ENCODE results near the gene NFASC. TPM values are rescaled to one million over a fixed set of nuclear protein-coding genes. Genes with fewer than 3 reads are reported as not detected.
A peak's percentile ranks its signal among the peaks of the same experiment; 100 is the strongest.

The NFASC gene
- total and polyA plus RNA-seq, 4 donors: 51.4 to 173 (median 113) TPM

DNA sequence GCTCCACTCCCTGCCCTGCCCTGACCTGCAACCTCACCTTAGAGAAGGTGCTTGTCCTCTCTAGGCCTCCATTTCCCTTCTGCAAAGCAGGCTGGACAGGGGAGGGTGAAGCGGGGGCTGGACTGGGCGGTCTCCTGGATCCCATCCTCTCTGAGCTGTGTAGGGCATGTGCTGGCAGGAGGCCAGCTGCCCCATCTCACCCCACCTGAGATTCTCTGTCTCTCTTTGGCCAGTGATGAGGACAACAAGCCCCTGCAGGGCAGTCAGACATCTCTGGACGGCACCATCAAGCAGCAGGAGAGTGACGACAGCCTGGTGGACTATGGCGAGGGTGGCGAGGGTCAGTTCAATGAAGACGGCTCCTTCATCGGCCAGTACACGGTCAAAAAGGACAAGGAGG is 145.4 kb downstream of the NFASC start:
- peaks cover 74% of the 10 kb centered on the region for H3K4me1 ChIP-seq (ENCODE audit: control insufficient read depth, insufficient read depth, low read length)
- WGBS (ENCODE audit: insufficient coverage): 90% methylated on average over 9 of the region's 9 CpGs

DNA sequence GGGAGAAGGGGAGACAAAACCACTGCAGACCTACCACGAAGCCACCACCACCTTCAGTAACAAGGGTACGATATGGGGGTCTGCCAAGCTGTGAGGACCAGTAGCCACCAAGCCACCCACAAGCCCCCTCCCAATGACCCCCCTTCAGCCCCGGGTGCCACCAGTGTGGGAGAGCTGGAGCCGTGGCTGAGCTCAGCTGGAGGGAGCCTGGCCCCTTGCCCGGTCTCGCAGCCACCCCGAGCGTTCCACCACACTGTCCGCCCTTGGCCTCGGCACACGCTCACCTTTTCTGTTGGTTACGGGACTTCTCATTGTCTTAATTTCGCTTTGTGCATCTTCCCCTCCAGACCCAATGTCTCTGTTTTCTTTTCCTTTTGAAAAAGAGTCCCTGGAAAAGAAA is 145.9 kb downstream of the NFASC start:
- Histone ChIP-seq H3K36me3 (ENCODE audit: control insufficient read depth, insufficient read depth, low read length) (peaks cover 28% of the 10 kb centered on the region), H3K4me3 (ENCODE audit: low read depth, low read length) (no peak overlapping the region), H3K4me1 (ENCODE audit: control insufficient read depth, insufficient read depth, low read length) (peaks cover 73% of the 10 kb centered on the region), H3K27me3 (ENCODE audit: control insufficient read depth, insufficient read depth, low read length) (no peaks in the 10 kb centered on the region), H3K9me3 (ENCODE audit: control insufficient read depth, insufficient read depth, low read length) (no peaks in the 10 kb centered on the region), H3K27ac (ENCODE audit: low read depth, low read length) (no peak overlapping the region)
- WGBS (ENCODE audit: insufficient coverage): 70% methylated on average over 5 of the region's 13 CpGs
- no peak for DNase-seq (ENCODE audit: low read depth in 4 of 6, low spot score in 6 of 6)

More for the DNA sequence above, 145.4 kb downstream of the NFASC start:
- Histone ChIP-seq H3K4me3 (ENCODE audit: low read depth, low read length) (no peak overlapping the region), H3K36me3 (ENCODE audit: control insufficient read depth, insufficient read depth, low read length) (peaks cover 28% of the 10 kb centered on the region), H3K27me3 (ENCODE audit: control insufficient read depth, insufficient read depth, low read length) (no peaks in the 10 kb centered on the region), H3K9me3 (ENCODE audit: control insufficient read depth, insufficient read depth, low read length) (no peaks in the 10 kb centered on the region), H3K27ac (ENCODE audit: low read depth, low read length) (no peak overlapping the region)
- DNase-seq (ENCODE audit: low read depth in 4 of 6, low spot score in 6 of 6): no peak

DNA sequence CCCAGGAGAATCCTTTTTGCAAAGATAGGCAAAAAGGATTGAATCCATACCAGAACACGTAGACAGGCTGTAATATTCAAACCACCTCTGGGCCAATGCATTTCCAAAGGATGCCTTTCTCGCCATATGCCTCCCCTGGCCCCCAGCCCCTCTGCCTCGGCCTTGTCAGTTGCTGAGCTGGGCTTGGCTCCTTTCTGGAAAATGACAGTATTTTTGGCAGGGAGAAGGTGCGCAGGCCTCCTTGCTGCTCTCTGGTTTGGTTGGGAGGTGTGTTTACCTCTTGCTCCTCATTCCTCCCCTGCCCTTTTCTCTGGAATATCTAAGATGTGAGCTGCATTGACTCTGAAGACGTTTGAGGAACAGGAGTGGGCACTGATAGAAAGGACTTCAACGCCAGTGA is 146.3 kb downstream of the NFASC start:
- no peak overlapping the region for H3K4me3 ChIP-seq (ENCODE audit: low read depth, low read length)
- DNase-seq (ENCODE audit: low read depth in 4 of 6, low spot score in 6 of 6): peak in 1 of 6 donors; percentile 47
- H3K36me3 ChIP-seq (ENCODE audit: control insufficient read depth, insufficient read depth, low read length): peaks cover 28% of the 10 kb centered on the region
- WGBS (ENCODE audit: insufficient coverage): 74% methylated on average over 3 of the region's 6 CpGs
- H3K27me3 ChIP-seq (ENCODE audit: control insufficient read depth, insufficient read depth, low read length): no peaks in the 10 kb centered on the region
- no peak overlapping the region for H3K27ac ChIP-seq (ENCODE audit: low read depth, low read length)
- H3K9me3 ChIP-seq (ENCODE audit: control insufficient read depth, insufficient read depth, low read length): no peaks in the 10 kb centered on the region
- peaks cover 69% of the 10 kb centered on the region for H3K4me1 ChIP-seq (ENCODE audit: control insufficient read depth, insufficient read depth, low read length)

DNA sequence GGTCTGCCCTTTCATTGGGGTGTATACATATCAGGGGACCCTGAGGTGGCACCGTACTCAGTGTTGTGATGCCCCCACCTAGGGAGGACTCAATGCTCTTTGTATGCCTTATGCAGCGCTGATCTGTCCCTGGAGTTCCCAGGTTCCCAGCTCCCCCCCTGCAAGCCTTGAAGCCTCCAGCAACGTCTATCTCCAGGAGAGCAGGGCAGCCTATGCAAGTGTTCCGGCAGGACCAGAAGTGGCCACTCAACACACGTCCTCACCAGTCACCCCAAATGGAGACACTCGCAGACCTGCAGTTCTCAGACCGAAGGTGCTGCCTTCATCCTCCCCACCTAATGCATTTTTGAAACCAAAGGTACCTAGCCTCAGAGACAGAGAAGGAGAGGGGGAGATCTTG is 147.1 kb downstream of the NFASC start:
- Histone ChIP-seq H3K4me3 (ENCODE audit: low read depth, low read length) (no peak overlapping the region), H3K4me1 (ENCODE audit: control insufficient read depth, insufficient read depth, low read length) (peaks cover 62% of the 10 kb centered on the region), H3K27me3 (ENCODE audit: control insufficient read depth, insufficient read depth, low read length) (no peaks in the 10 kb centered on the region), H3K9me3 (ENCODE audit: control insufficient read depth, insufficient read depth, low read length) (no peaks in the 10 kb centered on the region), H3K27ac (ENCODE audit: low read depth, low read length) (no peak overlapping the region), H3K36me3 (ENCODE audit: control insufficient read depth, insufficient read depth, low read length) (peaks cover 28% of the 10 kb centered on the region)
- DNase-seq (ENCODE audit: low read depth in 4 of 6, low spot score in 6 of 6): no peak
- 91% methylated on average over 5 of the region's 7 CpGs for WGBS (ENCODE audit: insufficient coverage)

DNA sequence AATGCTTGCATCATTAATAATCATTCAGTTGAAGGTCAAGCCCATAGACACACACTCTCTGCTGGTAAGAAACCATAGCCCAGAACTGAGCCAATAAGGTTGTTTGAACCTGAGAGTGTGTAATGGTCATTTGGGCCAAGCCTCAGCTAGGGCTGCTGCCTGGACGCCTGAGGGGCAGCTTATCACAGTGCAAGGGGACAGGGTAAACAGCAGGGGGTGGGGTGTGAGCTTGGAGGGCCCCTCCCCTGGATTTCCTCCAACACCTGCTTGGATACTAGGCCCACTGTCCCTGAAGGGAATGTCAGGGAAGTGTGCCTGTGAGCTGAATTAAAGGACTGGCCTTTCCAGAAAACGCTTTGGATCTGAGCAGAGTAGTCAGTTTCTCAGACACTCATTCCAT is 147.7 kb downstream of the NFASC start:
- H3K27ac ChIP-seq (ENCODE audit: low read depth, low read length): no peak overlapping the region

DNA sequence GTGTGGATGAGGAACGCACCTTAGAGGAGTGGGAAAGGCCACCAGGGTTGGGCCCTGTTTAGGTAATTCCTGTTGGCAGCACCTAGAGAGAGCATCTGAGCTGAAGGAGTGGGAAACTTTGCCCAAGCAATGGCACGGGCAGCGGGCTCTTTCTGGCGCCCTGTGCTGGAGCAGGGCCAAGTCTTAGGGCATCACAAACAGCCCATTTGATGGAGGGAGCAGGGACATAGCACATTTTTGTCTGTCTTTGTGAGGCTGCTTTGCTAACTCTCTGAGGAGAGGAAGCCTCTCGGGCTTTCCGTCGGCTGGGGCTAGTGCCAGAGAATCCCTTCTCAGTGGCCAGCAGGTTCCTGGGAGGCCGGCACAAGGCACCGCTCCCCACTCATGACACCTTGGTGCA is 149.8 kb downstream of the NFASC start:
- Histone ChIP-seq H3K9me3 (ENCODE audit: control insufficient read depth, insufficient read depth, low read length) (no peaks in the 10 kb centered on the region), H3K4me1 (ENCODE audit: control insufficient read depth, insufficient read depth, low read length) (peaks cover 35% of the 10 kb centered on the region), H3K27ac (ENCODE audit: low read depth, low read length) (no peak overlapping the region), H3K36me3 (ENCODE audit: control insufficient read depth, insufficient read depth, low read length) (peaks cover 28% of the 10 kb centered on the region), H3K27me3 (ENCODE audit: control insufficient read depth, insufficient read depth, low read length) (no peaks in the 10 kb centered on the region), H3K4me3 (ENCODE audit: low read depth, low read length) (no peak overlapping the region)
- peak in 1 of 6 donors; percentile 53 for DNase-seq (ENCODE audit: low read depth in 4 of 6, low spot score in 6 of 6)
- WGBS (ENCODE audit: insufficient coverage): 38% methylated on average over 9 of the region's 9 CpGs

More for the DNA sequence above, 147.7 kb downstream of the NFASC start:
- no peak for DNase-seq (ENCODE audit: low read depth in 4 of 6, low spot score in 6 of 6)
- Histone ChIP-seq H3K4me1 (ENCODE audit: control insufficient read depth, insufficient read depth, low read length) (peaks cover 55% of the 10 kb centered on the region), H3K4me3 (ENCODE audit: low read depth, low read length) (no peak overlapping the region), H3K9me3 (ENCODE audit: control insufficient read depth, insufficient read depth, low read length) (no peaks in the 10 kb centered on the region), H3K27me3 (ENCODE audit: control insufficient read depth, insufficient read depth, low read length) (no peaks in the 10 kb centered on the region), H3K36me3 (ENCODE audit: control insufficient read depth, insufficient read depth, low read length) (peaks cover 28% of the 10 kb centered on the region)
- WGBS (ENCODE audit: insufficient coverage): 58% methylated on average over 2 of the region's 2 CpGs

DNA sequence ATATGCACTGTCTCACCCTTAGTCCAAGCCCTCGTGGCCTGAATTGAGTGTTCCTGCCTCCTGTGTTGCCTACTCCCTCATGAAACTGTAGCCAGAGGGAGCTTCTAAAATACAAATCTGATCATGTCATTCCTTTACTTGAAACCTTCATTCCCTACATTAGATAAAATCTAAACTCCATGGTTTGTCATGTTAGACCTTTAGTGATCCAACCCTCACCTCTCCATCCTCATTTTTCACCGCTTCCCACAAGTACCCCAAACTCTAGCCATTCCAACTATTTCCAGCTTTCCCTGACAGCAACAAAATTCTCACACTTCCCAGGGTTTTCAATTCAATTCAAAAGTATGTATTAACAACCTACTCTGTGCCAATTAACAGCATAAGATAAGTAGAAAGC is 154.0 kb downstream of the NFASC start:
- no peaks in the 10 kb centered on the region for H3K9me3 ChIP-seq (ENCODE audit: control insufficient read depth, insufficient read depth, low read length)
- H3K27ac ChIP-seq (ENCODE audit: low read depth, low read length): no peak overlapping the region
- no peaks in the 10 kb centered on the region for H3K27me3 ChIP-seq (ENCODE audit: control insufficient read depth, insufficient read depth, low read length)
- peaks cover 8% of the 10 kb centered on the region for H3K36me3 ChIP-seq (ENCODE audit: control insufficient read depth, insufficient read depth, low read length)
- no peak overlapping the region for H3K4me3 ChIP-seq (ENCODE audit: low read depth, low read length)
- 100% methylated on average over 2 of the region's 2 CpGs for WGBS (ENCODE audit: insufficient coverage)
- H3K4me1 ChIP-seq (ENCODE audit: control insufficient read depth, insufficient read depth, low read length): peaks cover 21% of the 10 kb centered on the region
- DNase-seq (ENCODE audit: low read depth in 4 of 6, low spot score in 6 of 6): no peak

DNA sequence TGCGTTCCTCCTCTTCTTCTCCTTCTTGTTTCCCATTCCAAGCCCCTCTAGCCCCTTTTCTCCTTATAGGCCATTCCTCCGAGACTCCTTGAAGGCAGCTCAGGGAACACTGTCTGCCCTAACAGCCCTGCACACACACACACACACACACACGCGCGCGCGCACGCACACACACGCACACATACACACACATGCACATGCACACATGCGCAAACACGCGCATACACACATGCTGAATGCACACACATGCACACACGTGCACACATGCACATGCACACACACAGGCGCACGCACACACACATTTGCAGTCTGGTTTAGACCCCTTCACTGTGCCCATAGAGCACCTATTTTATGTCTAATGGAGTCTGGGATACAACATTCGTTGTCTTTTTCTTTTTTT is 154.6 kb downstream of the NFASC start:
- Histone ChIP-seq H3K4me3 (ENCODE audit: low read depth, low read length) (no peak overlapping the region), H3K36me3 (ENCODE audit: control insufficient read depth, insufficient read depth, low read length) (peaks cover 8% of the 10 kb centered on the region), H3K9me3 (ENCODE audit: control insufficient read depth, insufficient read depth, low read length) (no peaks in the 10 kb centered on the region), H3K27me3 (ENCODE audit: control insufficient read depth, insufficient read depth, low read length) (no peaks in the 10 kb centered on the region), H3K27ac (ENCODE audit: low read depth, low read length) (no peak overlapping the region), H3K4me1 (ENCODE audit: control insufficient read depth, insufficient read depth, low read length) (peaks cover 21% of the 10 kb centered on the region)
- 86% methylated on average over 15 of the region's 16 CpGs for WGBS (ENCODE audit: insufficient coverage)
- no peak for DNase-seq (ENCODE audit: low read depth in 4 of 6, low spot score in 6 of 6)

DNA sequence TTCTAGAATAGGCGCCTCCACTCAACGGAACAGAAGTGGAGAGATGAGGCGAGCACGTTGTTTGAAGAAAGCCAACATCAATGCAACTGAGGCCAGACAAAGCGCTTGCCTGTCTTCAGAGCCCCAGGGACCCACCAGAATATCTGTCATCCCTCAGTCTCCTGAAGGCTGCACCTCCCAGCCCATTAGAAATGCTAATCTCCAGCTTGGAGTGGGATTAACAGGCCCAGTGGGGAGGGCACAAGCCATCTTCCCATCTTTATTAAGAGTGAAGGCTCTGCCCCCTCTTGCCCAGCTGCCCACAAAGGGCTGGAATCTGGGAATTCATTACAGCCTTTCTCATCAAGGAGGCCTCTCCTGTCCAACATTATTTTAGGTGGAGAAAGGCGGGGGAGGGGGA is 155.5 kb downstream of the NFASC start:
- Histone ChIP-seq H3K27ac (ENCODE audit: low read depth, low read length) (no peak overlapping the region), H3K4me3 (ENCODE audit: low read depth, low read length) (no peak overlapping the region), H3K4me1 (ENCODE audit: control insufficient read depth, insufficient read depth, low read length) (peaks cover 21% of the 10 kb centered on the region), H3K27me3 (ENCODE audit: control insufficient read depth, insufficient read depth, low read length) (no peaks in the 10 kb centered on the region), H3K36me3 (ENCODE audit: control insufficient read depth, insufficient read depth, low read length) (no peaks in the 10 kb centered on the region), H3K9me3 (ENCODE audit: control insufficient read depth, insufficient read depth, low read length) (no peaks in the 10 kb centered on the region)
- DNase-seq (ENCODE audit: low read depth in 4 of 6, low spot score in 6 of 6): peak in 1 of 6 donors; percentile 47
- 62% methylated on average over 5 of the region's 6 CpGs for WGBS (ENCODE audit: insufficient coverage)

DNA sequence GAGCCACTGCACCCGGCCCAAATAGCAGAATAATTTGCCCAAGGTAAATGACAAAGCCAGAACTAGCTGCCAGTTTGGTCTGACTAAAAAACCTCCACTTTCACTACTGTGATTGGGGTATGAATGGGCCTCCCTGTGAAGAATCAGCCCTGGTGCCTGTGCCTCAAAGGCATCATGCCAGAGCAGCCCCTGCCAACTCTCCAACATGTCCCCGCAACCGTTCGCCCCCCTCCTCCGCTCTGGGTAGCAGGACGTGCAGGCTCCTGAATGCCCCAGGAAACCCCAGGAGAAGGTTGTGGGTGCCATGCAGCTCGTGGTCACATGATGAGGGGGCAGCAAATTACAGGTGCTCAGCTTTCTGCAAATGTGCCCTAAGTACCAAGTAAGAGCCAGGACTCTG is 157.7 kb downstream of the NFASC start:
- WGBS (ENCODE audit: insufficient coverage): 56% methylated on average over 6 of the region's 7 CpGs
- Histone ChIP-seq H3K36me3 (ENCODE audit: control insufficient read depth, insufficient read depth, low read length) (no peaks in the 10 kb centered on the region), H3K4me1 (ENCODE audit: control insufficient read depth, insufficient read depth, low read length) (peaks cover 36% of the 10 kb centered on the region), H3K27me3 (ENCODE audit: control insufficient read depth, insufficient read depth, low read length) (no peaks in the 10 kb centered on the region), H3K27ac (ENCODE audit: low read depth, low read length) (no peak overlapping the region), H3K9me3 (ENCODE audit: control insufficient read depth, insufficient read depth, low read length) (no peaks in the 10 kb centered on the region), H3K4me3 (ENCODE audit: low read depth, low read length) (no peak overlapping the region)
- peak in 2 of 6 donors; percentile 56 to 79 for DNase-seq (ENCODE audit: low read depth in 4 of 6, low spot score in 6 of 6)

Data from spinal cord (tissue), 10 donors.